ENCODE data around the gene TFDP1. TPM values are rescaled to one million over a fixed set of nuclear protein-coding genes. Genes with fewer than 3 reads are reported as not detected.

Gene TFDP1
- total and polyA plus RNA-seq, 2 experiments from 2014 or later, result 74.8 to 122 TPM

GRCh38 chr13:113668491-113668971, 84.0 kb downstream of the TFDP1 start:
- Histone ChIP-seq H3K4me2 (ENCODE audit: unreplicated experiment) (no peak overlapping the region), H3K27me3 (replicated peaks; ENCODE audit: insufficient read depth) (peaks cover 6% of the 10 kb centered on the region), H3K79me2 (ENCODE audit: insufficient read depth) (no peaks in the 10 kb centered on the region), H2AFZ (no peak overlapping the region), H3F3A (ENCODE audit: insufficient read depth) (no peaks in the 10 kb centered on the region; the same call in 1 of the 2 replicates), H3K9me3 (ENCODE audit: low read depth) (no peaks in the 10 kb centered on the region), H3K27ac (no peak overlapping the region), H4K20me1 (ENCODE audit: insufficient read depth) (no peaks in the 10 kb centered on the region), H3K9ac (no peak overlapping the region), H3K4me3 (no peak overlapping the region), H3K4me1 (ENCODE audit: insufficient read depth) (no peaks in the 10 kb centered on the region), H3K36me3 (ENCODE audit: low read depth) (no peaks in the 10 kb centered on the region), H3K9me2 (ENCODE audit: insufficient read depth) (no peaks in the 10 kb centered on the region)
- TF ChIP-seq EZH2 (IDR thresholded peaks at IDR 0.05; ENCODE audit: insufficient read depth, poor library complexity, severe bottlenecking), result no peak
- no peak for TF ChIP-seq EZH2phosphoT487 (IDR thresholded peaks at IDR 0.05; ENCODE audit: insufficient read depth, low read depth)
- in situ Hi-C loops (cut with MboI), result no loop called here
- 56 to 62% methylated on average over 24 of the region's 24 CpGs for WGBS, 2 experiments (ENCODE audit: low coverage in 1 of 2, low lambda C conversion rate in 2 of 2, missing lambda C conversion rate in 2 of 2)
- DNase-seq, result no peak

GRCh38 chr13:113669231-113669754, 84.7 kb downstream of the TFDP1 start:
- in situ Hi-C loops (cut with MboI), result no loop called here
- H3K9me3 ChIP-seq (ENCODE audit: low read depth), result no peaks in the 10 kb centered on the region
- no peaks in the 10 kb centered on the region for H3K9me2 ChIP-seq (ENCODE audit: insufficient read depth)
- DNase-seq, result no peak
- H3K36me3 ChIP-seq (ENCODE audit: low read depth), result no peaks in the 10 kb centered on the region
- WGBS, 2 experiments (ENCODE audit: low coverage in 1 of 2, low lambda C conversion rate in 2 of 2, missing lambda C conversion rate in 2 of 2), result 60 to 64% methylated on average over 13 of the region's 13 CpGs
- H3K79me2 ChIP-seq (ENCODE audit: insufficient read depth), result no peaks in the 10 kb centered on the region
- H4K20me1 ChIP-seq (ENCODE audit: insufficient read depth), result no peaks in the 10 kb centered on the region
- no peak overlapping the region for H3K4me3 ChIP-seq
- H2AFZ ChIP-seq, result no peak overlapping the region
- TF ChIP-seq EZH2phosphoT487 (IDR thresholded peaks at IDR 0.05; ENCODE audit: insufficient read depth, low read depth) (no peak), EZH2 (IDR thresholded peaks at IDR 0.05; ENCODE audit: insufficient read depth, poor library complexity, severe bottlenecking) (no peak)
- no peaks in the 10 kb centered on the region; the same call in 1 of the 2 replicates for H3F3A ChIP-seq (ENCODE audit: insufficient read depth)
- no peak overlapping the region for H3K9ac ChIP-seq
- H3K27me3 ChIP-seq (replicated peaks; ENCODE audit: insufficient read depth), result peaks cover 3% of the 10 kb centered on the region
- H3K27ac ChIP-seq, result no peak overlapping the region
- no peak overlapping the region for H3K4me2 ChIP-seq (ENCODE audit: unreplicated experiment)
- H3K4me1 ChIP-seq (ENCODE audit: insufficient read depth), result no peaks in the 10 kb centered on the region

- no peak for DNase-seq
- Histone ChIP-seq H3K9ac (no peak overlapping the region), H2AFZ (no peak overlapping the region), H3K36me3 (ENCODE audit: low read depth) (no peaks in the 10 kb centered on the region), H4K20me1 (ENCODE audit: insufficient read depth) (no peaks in the 10 kb centered on the region), H3K9me2 (ENCODE audit: insufficient read depth) (no peaks in the 10 kb centered on the region), H3K27me3 (replicated peaks; ENCODE audit: insufficient read depth) (no peaks in the 10 kb centered on the region; the same call in 1 of the 2 replicates), H3K9me3 (ENCODE audit: low read depth) (no peaks in the 10 kb centered on the region), H3F3A (ENCODE audit: insufficient read depth) (no peaks in the 10 kb centered on the region; the same call in 1 of the 2 replicates), H3K4me3 (no peak overlapping the region), H3K79me2 (ENCODE audit: insufficient read depth) (no peaks in the 10 kb centered on the region), H3K4me2 (ENCODE audit: unreplicated experiment) (no peak overlapping the region), H3K4me1 (ENCODE audit: insufficient read depth) (no peaks in the 10 kb centered on the region), H3K27ac (no peak overlapping the region)
- in situ Hi-C loops (cut with MboI), result no loop called here
- 74 to 77% methylated on average over 21 of the region's 21 CpGs for WGBS, 2 experiments (ENCODE audit: low coverage in 1 of 2, low lambda C conversion rate in 2 of 2, missing lambda C conversion rate in 2 of 2)
- TF ChIP-seq EZH2 (IDR thresholded peaks at IDR 0.05; ENCODE audit: insufficient read depth, poor library complexity, severe bottlenecking) (no peak), EZH2phosphoT487 (IDR thresholded peaks at IDR 0.05; ENCODE audit: insufficient read depth, low read depth) (no peak)
Observed at GRCh38 chr13:113669755-113670341, 85.3 kb downstream of the TFDP1 start.

GRCh38 chr13:113670541-113670940, 86.0 kb downstream of the TFDP1 start:
- Histone ChIP-seq H3K4me2 (ENCODE audit: unreplicated experiment) (no peak overlapping the region), H2AFZ (no peak overlapping the region), H3K4me1 (ENCODE audit: insufficient read depth) (no peaks in the 10 kb centered on the region), H4K20me1 (ENCODE audit: insufficient read depth) (no peaks in the 10 kb centered on the region), H3F3A (ENCODE audit: insufficient read depth) (no peaks in the 10 kb centered on the region; the same call in 1 of the 2 replicates), H3K9me2 (ENCODE audit: insufficient read depth) (no peaks in the 10 kb centered on the region), H3K9ac (no peak overlapping the region), H3K36me3 (ENCODE audit: low read depth) (no peaks in the 10 kb centered on the region), H3K27me3 (replicated peaks; ENCODE audit: insufficient read depth) (no peaks in the 10 kb centered on the region), H3K4me3 (no peak overlapping the region), H3K79me2 (ENCODE audit: insufficient read depth) (no peaks in the 10 kb centered on the region), H3K27ac (no peak overlapping the region), H3K9me3 (ENCODE audit: low read depth) (no peaks in the 10 kb centered on the region)
- TF ChIP-seq EZH2phosphoT487 (IDR thresholded peaks at IDR 0.05; ENCODE audit: insufficient read depth, low read depth), result no peak
- TF ChIP-seq EZH2 (IDR thresholded peaks at IDR 0.05; ENCODE audit: insufficient read depth, poor library complexity, severe bottlenecking), result no peak
- in situ Hi-C loops (cut with MboI), result no loop called here
- 77 to 78% methylated on average over 4 to 19 of the region's 19 CpGs for WGBS, 2 experiments (ENCODE audit: low coverage in 1 of 2, low lambda C conversion rate in 2 of 2, missing lambda C conversion rate in 2 of 2)
- DNase-seq, result no peak
